Thyroid gland (tissue), 4 donors: ENCODE results near the gene TBC1D3B. TPM values are rescaled to one million over a fixed set of nuclear protein-coding genes. Genes with fewer than 3 reads are reported as not detected.
"Not testable (repeated sequence)": the region's sequence is repeated elsewhere in the genome, so short reads cannot be mapped to it uniquely, and the experiment has no call there.

ENCODE experiments used
- DNase-seq, 2 donors: peaks; one replicate each; pipeline ENCODE4 v3.0.0-alpha.2; 2019
- H3K27ac ChIP-seq, 3 donors: fragments of 200-600 bp; sonication (generic); 1 replicate in 2 of 3; 2 replicates in 1 of 3; pipeline ENCODE4 v1.5.1; 2016 to 2019; ENCODE audit warnings: mild to moderate bottlenecking in 1 of 3, moderate library complexity in 1 of 3
- H3K27me3 ChIP-seq: fragments of 200-600 bp; sonication (generic); one replicate; pipeline ENCODE4 v1.5.1; 2019
- H3K36me3 ChIP-seq, 2 donors: fragments of 200-600 bp; sonication (generic); one replicate each; pipeline ENCODE4 v1.5.1; 2016 to 2019
- H3K4me1 ChIP-seq, 2 donors: fragments of 200-600 bp; sonication (generic); one replicate each; pipeline ENCODE4 v1.5.1; 2017 to 2019
- H3K4me3 ChIP-seq, 3 donors: fragments of 200-600 bp; sonication (generic); replicated peaks in 1 of 3; 1 replicate in 2 of 3; 2 replicates in 1 of 3; pipeline ENCODE4 v1.5.1; 2016; ENCODE audit warnings: mild to moderate bottlenecking in 1 of 3
- H3K9me3 ChIP-seq: fragments of 200-600 bp; sonication (generic); one replicate; pipeline ENCODE4 v1.5.1; 2017
- POLR2A ChIP-seq, 2 donors: fragments of 450-650 bp; IDR thresholded peaks; one replicate each; pipeline ENCODE4 v1.6.1; 2017; ENCODE audit warnings: antibody characterized with exemption in 2 of 2, mild to moderate bottlenecking in 2 of 2, moderate library complexity in 1 of 2
- WGBS, 2 donors: methylation state at CpG; one replicate each; pipeline ENCODE4 v1.1.5; 2017; 5-methylcytosine and 5-hydroxymethylcytosine counted together
- intact Hi-C: fragments of 100-400 bp; cut with DNase I; formaldehyde crosslinking; loops from one replicate; pipeline ENCODE4 v1.15.1; 2023
- total RNA-seq, 4 donors: library from RNA; depleted of rRNA; stranded (reverse); fragments of >200 nt; gene quantifications; one replicate each; pipeline ENCODE4 v1.2.3, GENCODE V29; 2016
- TF ChIP-seq, protein P1 (sequence below), 6 experiments: fragments of 200-600 bp in 3 of 6; fragments of 450-650 bp in 3 of 6; sonication (generic) in 3 of 6; IDR thresholded peaks; one replicate each; pipeline ENCODE4 v1.5.1; 2016 to 2019; ENCODE audit warnings: antibody characterized with exemption in 6 of 6, mild to moderate bottlenecking in 2 of 6, inconsistent platforms in 1 of 6, moderate library complexity in 1 of 6

TBC1D3B gene
- 1 to 10 TPM in 1 of 4 donors, not detected in 3; 3.9 TPM for total RNA-seq

DNA sequence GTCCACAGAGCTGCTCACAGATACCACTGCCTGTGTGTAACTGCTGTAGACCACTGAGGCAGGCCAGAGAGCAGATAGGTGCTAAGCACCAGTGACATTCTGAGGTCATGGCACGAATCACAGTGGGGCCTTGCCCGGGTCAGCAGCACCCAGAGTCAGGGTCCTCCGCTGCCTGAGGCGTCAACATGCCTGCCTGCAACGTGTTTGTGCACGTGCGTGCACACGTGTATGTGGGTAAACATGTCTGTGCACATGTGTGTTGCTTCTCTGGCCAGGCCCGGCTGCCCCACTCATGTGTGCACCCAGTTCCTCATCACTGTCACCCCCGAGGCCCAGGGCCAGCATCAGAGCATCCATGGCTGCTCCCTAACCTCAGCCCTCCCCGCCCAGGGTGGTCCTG is at the start of gene TBC1D3B:
TBC1D3B (minus strand) TSS at position 101 of the 400 bp plus-strand sequence. CDS start 1,586 bp downstream, outside the sequence.
- H3K27me3 ChIP-seq, H3K9me3 ChIP-seq, H3K4me3 ChIP-seq, H3K36me3 ChIP-seq, H3K4me1 ChIP-seq, H3K27ac ChIP-seq, DNase-seq, intact Hi-C loops: not testable (repeated sequence)
- whole genome bisulfite sequencing, 2 donors: 100% methylated on average over 1 of the region's 11 CpGs; no CpG with 5 or more reads in 1 of the 2 donors

DNA sequence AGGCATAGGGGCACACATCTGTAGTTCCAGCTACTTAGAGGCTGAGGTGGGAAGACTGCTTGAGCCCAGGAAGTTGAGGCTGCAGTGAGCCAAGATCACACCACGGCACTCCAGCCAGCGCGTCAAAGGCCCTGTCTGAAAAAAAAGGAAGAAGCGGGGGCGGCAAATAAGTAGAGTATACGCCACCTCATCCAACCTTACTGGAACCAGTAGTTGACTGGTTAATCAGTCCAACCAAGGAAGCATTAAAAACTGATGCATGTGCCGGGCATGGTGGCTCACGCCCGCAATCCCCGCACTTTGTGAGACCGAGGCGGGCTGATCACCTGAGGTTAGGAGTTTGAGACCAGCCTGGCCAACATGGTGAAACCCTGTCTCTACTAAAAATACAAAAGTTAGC is 46.5 kb upstream of the TBC1D3B start:
- intact Hi-C loops, H3K9me3 ChIP-seq, H3K27ac ChIP-seq, H3K27me3 ChIP-seq, DNase-seq, H3K36me3 ChIP-seq, H3K4me3 ChIP-seq, H3K4me1 ChIP-seq: not testable (repeated sequence)
- WGBS, 2 donors: 86 to 90% methylated on average over 12 of the region's 12 CpGs

DNA sequence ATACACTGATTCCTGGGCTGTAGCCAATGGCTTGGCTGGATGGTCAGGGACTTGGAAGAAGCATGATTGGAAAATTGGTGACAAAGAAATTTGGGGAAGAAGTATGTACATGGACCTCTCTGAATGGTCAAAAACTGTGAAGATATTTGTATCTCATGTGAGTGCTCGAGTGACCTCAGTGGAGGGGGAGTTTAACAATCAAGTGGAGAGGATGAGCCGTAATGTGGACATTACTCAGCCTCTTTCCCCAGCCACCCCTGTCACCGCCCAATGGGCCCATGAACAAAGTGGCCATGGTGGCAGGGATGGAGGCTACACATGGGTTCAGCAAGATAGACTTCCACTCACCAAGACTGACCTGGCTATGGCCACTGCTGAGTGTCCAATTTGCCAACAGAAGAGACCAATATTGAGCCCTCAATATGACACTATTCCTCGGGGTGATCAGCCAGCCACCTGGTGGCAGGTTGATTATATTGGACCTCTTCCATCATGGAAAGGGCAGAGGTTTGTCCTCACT is 45.2 kb upstream of the TBC1D3B start:
- DNase-seq, H3K27ac ChIP-seq, H3K27me3 ChIP-seq, H3K36me3 ChIP-seq, H3K9me3 ChIP-seq, H3K4me3 ChIP-seq, H3K4me1 ChIP-seq, intact Hi-C loops: not testable (repeated sequence)
- 89 to 90% methylated on average over 4 of the region's 4 CpGs for WGBS, 2 donors

DNA sequence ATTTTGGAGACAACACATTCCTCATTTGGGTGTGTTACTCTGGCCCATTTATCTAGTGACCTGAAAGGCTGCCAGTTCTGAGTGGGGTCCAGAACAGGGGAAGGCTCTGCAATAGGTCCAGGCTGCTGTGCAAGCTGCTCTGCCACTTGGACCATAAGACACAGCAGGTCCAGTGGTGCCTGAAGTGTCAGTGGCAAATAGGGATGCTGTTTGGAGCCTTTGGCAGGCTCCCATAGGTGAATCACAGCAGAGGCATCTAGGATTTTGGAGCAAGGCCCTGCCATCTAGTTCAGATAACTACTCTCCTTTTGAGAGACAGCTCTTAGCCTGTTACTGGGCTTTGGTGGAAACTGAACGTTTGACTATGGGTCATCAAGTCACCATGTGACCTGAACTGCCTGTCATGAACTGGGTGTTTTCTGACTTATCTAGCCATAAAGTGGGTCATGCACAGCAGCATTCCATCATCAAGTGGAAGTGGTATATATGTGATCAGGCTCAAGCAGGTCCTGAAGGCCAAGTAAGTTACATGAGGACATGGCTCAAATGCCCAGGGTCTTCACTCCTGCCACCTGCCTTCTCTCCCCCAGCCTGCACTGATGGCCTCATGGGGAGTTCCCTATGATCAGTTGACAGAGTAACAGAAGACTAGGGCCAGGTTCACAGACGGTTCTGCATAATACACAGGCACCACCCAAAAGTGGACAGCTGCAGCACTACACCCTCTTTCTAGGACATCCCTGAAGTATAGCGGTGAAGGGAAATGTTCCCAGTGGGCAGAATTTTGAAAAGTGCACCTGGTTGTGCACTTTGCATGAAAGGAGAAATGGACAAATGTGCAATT is 44.5 kb upstream of the TBC1D3B start:
- H3K27me3 ChIP-seq, H3K4me3 ChIP-seq, H3K27ac ChIP-seq, intact Hi-C loops, DNase-seq, H3K4me1 ChIP-seq, H3K36me3 ChIP-seq, H3K9me3 ChIP-seq: not testable (repeated sequence)
- 78 to 82% methylated on average over 3 of the region's 3 CpGs for WGBS, 2 donors

DNA sequence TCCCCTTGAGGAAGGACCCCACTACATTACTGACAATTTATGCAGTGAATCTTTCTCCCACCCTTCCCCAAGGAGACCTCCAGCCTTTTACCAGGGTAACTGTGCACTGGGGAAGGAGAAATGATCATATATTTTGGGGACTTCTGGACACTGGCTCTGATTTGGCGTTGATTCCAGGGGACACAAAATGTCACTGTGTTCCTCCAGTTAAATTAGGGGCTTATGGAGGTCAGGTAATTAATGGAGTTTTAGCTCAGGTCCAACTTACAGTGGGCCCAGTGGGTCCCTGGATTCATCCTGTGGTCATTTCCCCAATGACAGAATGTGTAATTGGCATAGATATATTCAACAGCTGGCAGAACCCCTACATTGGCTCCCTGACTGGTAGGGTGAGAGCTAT is 43.1 kb upstream of the TBC1D3B start:
- DNase-seq, intact Hi-C loops: not testable (repeated sequence)
- 91 to 100% methylated on average over 1 of the region's 1 CpG for WGBS, 2 donors

DNA sequence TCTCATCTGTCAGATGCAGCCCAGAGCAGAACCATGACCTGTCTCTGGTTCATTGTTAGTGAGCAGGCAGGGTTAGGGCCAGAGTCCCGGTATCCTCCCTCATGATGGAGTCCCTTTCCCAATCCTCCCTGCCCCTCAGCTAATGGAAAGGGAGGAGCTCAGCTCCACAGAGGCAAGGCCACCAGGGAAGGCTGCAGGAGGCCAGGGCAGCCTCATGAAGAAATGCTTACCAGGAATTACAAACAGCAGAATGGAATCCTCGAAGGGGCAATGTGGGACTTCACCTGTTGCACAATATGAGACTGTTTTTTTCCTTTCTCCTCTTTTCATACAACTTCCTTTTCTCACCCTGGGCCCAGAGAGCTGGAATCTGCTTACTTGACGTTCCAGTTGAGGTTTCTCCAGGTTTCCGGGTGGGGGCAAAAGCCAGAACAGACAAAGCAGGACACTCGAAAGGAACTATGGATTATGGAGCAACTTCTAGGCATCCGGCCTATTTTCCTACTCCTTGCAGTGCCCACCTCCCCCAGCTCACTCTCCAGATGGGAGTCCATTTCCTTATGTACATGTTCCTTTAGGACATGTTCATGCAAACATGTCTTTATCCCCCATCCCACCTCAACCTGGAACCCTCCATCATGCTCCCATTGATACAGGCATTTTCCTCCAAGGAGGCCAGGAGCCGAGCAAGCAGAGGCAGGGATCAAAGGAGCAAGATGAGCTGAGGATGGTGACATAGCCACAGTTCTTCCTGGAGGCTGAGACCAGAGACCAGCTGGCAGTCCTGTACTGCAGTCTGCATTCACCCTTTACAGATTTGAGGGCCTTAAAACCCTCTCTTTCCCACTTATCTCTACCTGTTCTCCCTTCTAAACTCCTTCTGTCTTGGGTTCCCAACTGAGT is 39.2 kb upstream of the TBC1D3B start:
- H3K4me3 ChIP-seq, DNase-seq, H3K27ac ChIP-seq, H3K9me3 ChIP-seq, H3K36me3 ChIP-seq, intact Hi-C loops, H3K4me1 ChIP-seq, H3K27me3 ChIP-seq: not testable (repeated sequence)
- 84 to 88% methylated on average over 7 of the region's 7 CpGs for WGBS, 2 donors

More for the DNA sequence above, 43.1 kb upstream of the TBC1D3B start:
- H3K36me3 ChIP-seq, H3K27ac ChIP-seq, H3K4me3 ChIP-seq, H3K9me3 ChIP-seq, H3K27me3 ChIP-seq, H3K4me1 ChIP-seq: not testable (repeated sequence)

DNA sequence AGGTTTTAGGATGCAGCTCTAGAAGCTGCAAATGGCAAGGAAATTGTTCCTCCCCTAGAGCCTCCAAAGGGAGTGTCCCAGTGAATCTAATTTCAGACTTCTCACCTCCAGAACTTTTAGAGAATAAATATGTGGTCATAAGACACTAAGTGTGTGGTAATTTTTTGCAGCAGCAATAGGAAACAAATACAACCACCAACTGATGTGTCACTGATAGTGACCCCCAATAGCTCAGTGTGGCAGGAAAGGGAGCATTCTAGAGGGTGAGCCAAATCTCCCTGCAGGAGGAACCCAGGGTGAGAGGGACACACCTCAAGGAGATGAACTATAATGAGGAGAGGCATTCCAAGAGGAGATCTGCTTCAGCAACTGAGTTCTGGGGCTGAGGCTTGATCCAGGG is 38.5 kb upstream of the TBC1D3B start:
- Histone ChIP-seq H3K27me3 (no peaks in the 10 kb centered on the region), H3K4me1 (no peaks in the 10 kb centered on the region), H3K4me3 (no peak overlapping the region), H3K36me3 (no peaks in the 10 kb centered on the region), H3K9me3 (no peaks in the 10 kb centered on the region), H3K27ac (no peak overlapping the region)
- intact Hi-C loops: no loop called here
- TF ChIP-seq POLR2A (IDR thresholded peaks at IDR 0.05): no peak
- TF ChIP-seq, protein P1, sequence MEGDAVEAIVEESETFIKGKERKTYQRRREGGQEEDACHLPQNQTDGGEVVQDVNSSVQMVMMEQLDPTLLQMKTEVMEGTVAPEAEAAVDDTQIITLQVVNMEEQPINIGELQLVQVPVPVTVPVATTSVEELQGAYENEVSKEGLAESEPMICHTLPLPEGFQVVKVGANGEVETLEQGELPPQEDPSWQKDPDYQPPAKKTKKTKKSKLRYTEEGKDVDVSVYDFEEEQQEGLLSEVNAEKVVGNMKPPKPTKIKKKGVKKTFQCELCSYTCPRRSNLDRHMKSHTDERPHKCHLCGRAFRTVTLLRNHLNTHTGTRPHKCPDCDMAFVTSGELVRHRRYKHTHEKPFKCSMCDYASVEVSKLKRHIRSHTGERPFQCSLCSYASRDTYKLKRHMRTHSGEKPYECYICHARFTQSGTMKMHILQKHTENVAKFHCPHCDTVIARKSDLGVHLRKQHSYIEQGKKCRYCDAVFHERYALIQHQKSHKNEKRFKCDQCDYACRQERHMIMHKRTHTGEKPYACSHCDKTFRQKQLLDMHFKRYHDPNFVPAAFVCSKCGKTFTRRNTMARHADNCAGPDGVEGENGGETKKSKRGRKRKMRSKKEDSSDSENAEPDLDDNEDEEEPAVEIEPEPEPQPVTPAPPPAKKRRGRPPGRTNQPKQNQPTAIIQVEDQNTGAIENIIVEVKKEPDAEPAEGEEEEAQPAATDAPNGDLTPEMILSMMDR (IDR thresholded peaks at IDR 0.05): no peak
- DNase-seq: no peak

DNA sequence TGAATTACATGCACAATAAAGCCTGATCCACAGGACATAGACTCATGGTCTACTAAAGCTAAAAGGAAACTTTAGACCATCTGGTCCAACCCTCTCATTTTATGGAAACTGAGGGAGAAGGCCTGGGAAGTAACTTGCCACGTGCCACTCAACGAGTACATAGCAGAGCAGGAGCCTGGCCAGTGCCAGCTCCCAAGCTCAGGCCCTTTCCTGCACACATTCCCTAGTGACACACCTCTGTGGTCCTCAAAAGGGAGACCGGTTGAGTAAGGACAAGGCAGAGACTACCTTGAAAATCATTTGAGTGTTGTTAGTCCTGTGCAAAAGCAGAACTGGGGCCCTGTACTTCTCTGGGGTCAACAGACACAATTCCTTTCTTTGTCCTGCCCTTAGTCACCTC is 37.3 kb upstream of the TBC1D3B start:
- WGBS, 2 donors: 67 to 75% methylated on average over 3 of the region's 3 CpGs
- Histone ChIP-seq H3K9me3 (no peaks in the 10 kb centered on the region), H3K4me3 (no peak overlapping the region), H3K27ac (no peak overlapping the region), H3K27me3 (no peaks in the 10 kb centered on the region), H3K4me1 (no peaks in the 10 kb centered on the region), H3K36me3 (no peaks in the 10 kb centered on the region)
- TF ChIP-seq, protein P1 (IDR thresholded peaks at IDR 0.05): no peak
- no peak for TF ChIP-seq POLR2A (IDR thresholded peaks at IDR 0.05)
- no peak for DNase-seq
- intact Hi-C loops: no loop called here
